Measurements from ENCODE around the gene ZNF282. TPM values are rescaled to one million over a fixed set of nuclear protein-coding genes. Genes with fewer than 3 reads are reported as not detected.

ZNF282 gene
- total RNA-seq, 2 donors from 2014 or later = 30.0 to 33.2 TPM

- Histone ChIP-seq H3K9me3 (no peaks in the 10 kb centered on the region), H3K4me1 (replicated peaks) (no peaks in the 10 kb centered on the region), H3K27ac (no peak overlapping the region), H3K27me3 (replicated peaks; ENCODE audit: insufficient read depth) (no peaks in the 10 kb centered on the region), H3K36me3 (no peaks in the 10 kb centered on the region), H3K4me3 (no peak overlapping the region)
- 83% methylated on average over 7 of the region's 7 CpGs for WGBS
- intact Hi-C loops (cut with DNase I) = no loop called here
- TF ChIP-seq POLR2AphosphoS5 (IDR thresholded peaks at IDR 0.05) = no peak
- DNase-seq (ENCODE audit: low spot score) = no peak
Observed at GRCh38 chr7:149237502-149237901, 42.2 kb downstream of the ZNF282 start.

- WGBS = 54% methylated on average over 3 of the region's 3 CpGs
- Histone ChIP-seq H3K4me1 (replicated peaks) (no peaks in the 10 kb centered on the region), H3K4me3 (no peak overlapping the region), H3K27ac (no peak overlapping the region), H3K27me3 (replicated peaks; ENCODE audit: insufficient read depth) (no peaks in the 10 kb centered on the region), H3K9me3 (no peaks in the 10 kb centered on the region), H3K36me3 (no peaks in the 10 kb centered on the region)
- DNase-seq (ENCODE audit: low spot score) = no peak
- intact Hi-C loops (cut with DNase I) = no loop called here
- TF ChIP-seq POLR2A (IDR thresholded peaks at IDR 0.05) = no peak
- TF ChIP-seq POLR2AphosphoS5 (IDR thresholded peaks at IDR 0.05) = no peak
- no peak for TF ChIP-seq CTCF (IDR thresholded peaks at IDR 0.05)
Observed at GRCh38 chr7:149238051-149238450, 42.7 kb downstream of the ZNF282 start.

GRCh38 chr7:149239345-149240143, 44.2 kb downstream of the ZNF282 start, which contains the start of gene ZNF212:
Gene ZNF212, plus strand, starts transcription at chr7:149239651. Its CDS starts 128 bp downstream, at chr7:149239779.
- intact Hi-C loops (cut with DNase I) = no loop called here
- no peaks in the 10 kb centered on the region for H3K4me1 ChIP-seq (replicated peaks)
- peak within 1 kb of the TSS; percentile 63 to 74 for H3K27ac ChIP-seq
- 1% methylated on average over 40 of the region's 64 CpGs for WGBS
- TF ChIP-seq CTCF (IDR thresholded peaks at IDR 0.05) (peak; percentile 68 to 93 (median 88)), POLR2A (IDR thresholded peaks at IDR 0.05) (peak; percentile 36), POLR2AphosphoS5 (IDR thresholded peaks at IDR 0.05) (peak; percentile 90)
- peak; percentile 89 for DNase-seq (ENCODE audit: low spot score)
- no peaks in the 10 kb centered on the region for H3K27me3 ChIP-seq (replicated peaks; ENCODE audit: insufficient read depth)
- no peaks in the 10 kb centered on the region for H3K9me3 ChIP-seq
- peak within 1 kb of the TSS; percentile 89 to 90 for H3K4me3 ChIP-seq
- no peaks in the 10 kb centered on the region for H3K36me3 ChIP-seq

- Histone ChIP-seq H3K27ac (no peak overlapping the region), H3K4me3 (peak overlapping the region; percentile 89 to 90), H3K36me3 (no peaks in the 10 kb centered on the region), H3K27me3 (replicated peaks; ENCODE audit: insufficient read depth) (no peaks in the 10 kb centered on the region), H3K9me3 (no peaks in the 10 kb centered on the region), H3K4me1 (replicated peaks) (no peaks in the 10 kb centered on the region)
- TF ChIP-seq POLR2AphosphoS5 (IDR thresholded peaks at IDR 0.05) (no peak), CTCF (IDR thresholded peaks at IDR 0.05) (no peak), POLR2A (IDR thresholded peaks at IDR 0.05) (no peak)
- intact Hi-C loops (cut with DNase I) = no loop called here
- WGBS = 66% methylated on average over 5 of the region's 5 CpGs
- DNase-seq (ENCODE audit: low spot score) = no peak
Observed at GRCh38 chr7:149240637-149241036, 45.3 kb downstream of the ZNF282 start.

- no peak overlapping the region for H3K4me3 ChIP-seq
- H3K27me3 ChIP-seq (replicated peaks; ENCODE audit: insufficient read depth) = no peaks in the 10 kb centered on the region
- H3K27ac ChIP-seq = no peak overlapping the region
- WGBS = 94% methylated on average over 5 of the region's 5 CpGs
- DNase-seq (ENCODE audit: low spot score) = no peak
- no peaks in the 10 kb centered on the region for H3K4me1 ChIP-seq (replicated peaks)
- no peaks in the 10 kb centered on the region for H3K9me3 ChIP-seq
- intact Hi-C loops (cut with DNase I) = no loop called here
- no peak for TF ChIP-seq POLR2A (IDR thresholded peaks at IDR 0.05)
- H3K36me3 ChIP-seq = no peaks in the 10 kb centered on the region
Observed at GRCh38 chr7:149241696-149242095, 46.4 kb downstream of the ZNF282 start.

- no peaks in the 10 kb centered on the region for H3K36me3 ChIP-seq
- H3K27me3 ChIP-seq (replicated peaks; ENCODE audit: insufficient read depth) = no peaks in the 10 kb centered on the region
- TF ChIP-seq POLR2A (IDR thresholded peaks at IDR 0.05) (no peak), CTCF (IDR thresholded peaks at IDR 0.05) (no peak), POLR2AphosphoS5 (IDR thresholded peaks at IDR 0.05) (no peak)
- no peaks in the 10 kb centered on the region for H3K4me1 ChIP-seq (replicated peaks)
- 88% methylated on average over 5 of the region's 5 CpGs for WGBS
- DNase-seq (ENCODE audit: low spot score) = no peak
- no peaks in the 10 kb centered on the region for H3K9me3 ChIP-seq
- no peak overlapping the region for H3K27ac ChIP-seq
- intact Hi-C loops (cut with DNase I) = no loop called here
- H3K4me3 ChIP-seq = no peak overlapping the region
Observed at GRCh38 chr7:149245244-149245643, 49.9 kb downstream of the ZNF282 start.

All from prostate gland (tissue), 2 donors.